ENCODE measurements around the gene PLP2. TPM values are rescaled to one million over a fixed set of nuclear protein-coding genes. Genes with fewer than 3 reads are reported as not detected.

Gene PLP2
- total and polyA plus RNA-seq, 2 experiments from 2014 or later: 27.5 to 110 TPM

- Histone ChIP-seq H4K20me1 (ENCODE audit: insufficient read depth, poor library complexity, severe bottlenecking) (no peaks in the 10 kb centered on the region), H3K4me3 (peak within 1 kb of the TSS; percentile 13), H3K9me2 (replicated peaks; ENCODE audit: insufficient read depth) (no peaks in the 10 kb centered on the region), H3K27me3 (no peaks in the 10 kb centered on the region), H2AFZ (peak within 1 kb of the TSS; percentile 45), H3K4me2 (peak within 1 kb of the TSS; percentile 86), H3K27ac (peak within 1 kb of the TSS; percentile 63), H3K9me3 (ENCODE audit: low read depth) (no peaks in the 10 kb centered on the region), H3K36me3 (replicated peaks; ENCODE audit: insufficient read depth, low read depth) (no peaks in the 10 kb centered on the region), H3K4me1 (ENCODE audit: insufficient read depth) (no peaks in the 10 kb centered on the region), H3K79me2 (no peaks in the 10 kb centered on the region)
- 54% methylated on average over 50 of the region's 62 CpGs for WGBS (ENCODE audit: low lambda C conversion rate, missing lambda C conversion rate)
- TF ChIP-seq EZH2 (IDR thresholded peaks at IDR 0.05; ENCODE audit: borderline replicate concordance): no peak
- peak; percentile 32 for TF ChIP-seq CTCF (IDR thresholded peaks at IDR 0.05; ENCODE audit: poor library complexity)
- peak; percentile 84 for DNase-seq (ENCODE audit: low spot score)
These were observed 14.7 kb downstream of the PLP2 start, which contains the start of gene PRICKLE3 for GRCh38 chrX:49186125-49187027. Gene PRICKLE3 (minus strand): TSS chrX:49186373. CDS start chrX:49186297, 76 bp downstream.

- no peak for DNase-seq (ENCODE audit: low spot score)
These were observed 15.3 kb downstream of the PLP2 start for GRCh38 chrX:49187028-49187394.

GRCh38 chrX:49187526-49187925 lies 15.8 kb downstream of the PLP2 start:
- H3K4me3 ChIP-seq: no peak overlapping the region
- no peaks in the 10 kb centered on the region for H3K27me3 ChIP-seq
- TF ChIP-seq EZH2phosphoT487 (IDR thresholded peaks at IDR 0.05; ENCODE audit: low read depth, severe bottlenecking, unreplicated experiment) (no peak), CTCF (IDR thresholded peaks at IDR 0.05; ENCODE audit: poor library complexity) (no peak), EZH2 (IDR thresholded peaks at IDR 0.05; ENCODE audit: borderline replicate concordance) (no peak)
- H3K9me3 ChIP-seq (ENCODE audit: low read depth): no peaks in the 10 kb centered on the region
- no peaks in the 10 kb centered on the region for H3K4me1 ChIP-seq (ENCODE audit: insufficient read depth)
- H3K27ac ChIP-seq: no peak overlapping the region
- H3K4me2 ChIP-seq: no peak overlapping the region
- WGBS (ENCODE audit: low lambda C conversion rate, missing lambda C conversion rate): 83% methylated on average over 10 of the region's 10 CpGs
- no peaks in the 10 kb centered on the region for H3K79me2 ChIP-seq
- no peaks in the 10 kb centered on the region for H3K9me2 ChIP-seq (replicated peaks; ENCODE audit: insufficient read depth)
- no peak for DNase-seq (ENCODE audit: low spot score)
- no peak overlapping the region for H2AFZ ChIP-seq
- H4K20me1 ChIP-seq (ENCODE audit: insufficient read depth, poor library complexity, severe bottlenecking): no peaks in the 10 kb centered on the region
- no peaks in the 10 kb centered on the region for H3K36me3 ChIP-seq (replicated peaks; ENCODE audit: insufficient read depth, low read depth)

More at GRCh38 chrX:49187028-49187394, 15.3 kb downstream of the PLP2 start:
- TF ChIP-seq EZH2 (IDR thresholded peaks at IDR 0.05; ENCODE audit: borderline replicate concordance) (no peak), EZH2phosphoT487 (IDR thresholded peaks at IDR 0.05; ENCODE audit: low read depth, severe bottlenecking, unreplicated experiment) (no peak), CTCF (IDR thresholded peaks at IDR 0.05; ENCODE audit: poor library complexity) (no peak)
- WGBS (ENCODE audit: low lambda C conversion rate, missing lambda C conversion rate): 57% methylated on average over 15 of the region's 15 CpGs
- Histone ChIP-seq H3K27ac (no peak overlapping the region), H3K27me3 (no peaks in the 10 kb centered on the region), H2AFZ (no peak overlapping the region), H3K9me3 (ENCODE audit: low read depth) (no peaks in the 10 kb centered on the region), H3K4me3 (no peak overlapping the region), H4K20me1 (ENCODE audit: insufficient read depth, poor library complexity, severe bottlenecking) (no peaks in the 10 kb centered on the region), H3K4me1 (ENCODE audit: insufficient read depth) (no peaks in the 10 kb centered on the region), H3K4me2 (no peak overlapping the region), H3K79me2 (no peaks in the 10 kb centered on the region), H3K36me3 (replicated peaks; ENCODE audit: insufficient read depth, low read depth) (no peaks in the 10 kb centered on the region), H3K9me2 (replicated peaks; ENCODE audit: insufficient read depth) (no peaks in the 10 kb centered on the region)
